HepG2 (cell line): ENCODE measurements around the gene CASP4. TPM values are rescaled to one million over a fixed set of nuclear protein-coding genes. Genes with fewer than 3 reads are reported as not detected.

Source experiments
- BCLAF1 ChIP-seq: fragments of 450-650 bp; IDR thresholded peaks from 2 replicates; pipeline ENCODE4 v1.6.1; 2017; ENCODE audit warnings: mild to moderate bottlenecking
- FOXA3 ChIP-seq: IDR thresholded peaks from 2 replicates; pipeline ENCODE4 v1.6.1; 2016; ENCODE audit warnings: missing genetic modification reagents, missing compliant biosample characterization
- GFI1 ChIP-seq: sonication (generic); formaldehyde crosslinking; IDR thresholded peaks from 2 replicates; pipeline ENCODE4 v1.5.0; 2020; ENCODE audit warnings: missing genetic modification reagents, mild to moderate bottlenecking, borderline replicate concordance
- GPBP1L1 ChIP-seq: sonication (generic); formaldehyde crosslinking; IDR thresholded peaks from 2 replicates; pipeline ENCODE4 v1.5.0; 2020; ENCODE audit warnings: mild to moderate bottlenecking, missing genetic modification reagents
- HMGXB4 ChIP-seq, 2 experiments: sonication (generic) in 1 of 2; formaldehyde crosslinking in 1 of 2; IDR thresholded peaks; 2 replicates each; pipeline versions ENCODE4 v1.4.0 to v1.6.1; 2018 to 2020; ENCODE audit warnings: missing genetic modification reagents in 2 of 2, borderline replicate concordance in 1 of 2, low read depth in 1 of 2, mild to moderate bottlenecking in 1 of 2, missing biosample characterization in 1 of 2
- HOXA9 ChIP-seq: sonication (generic); formaldehyde crosslinking; IDR thresholded peaks from 2 replicates; pipeline ENCODE4 v1.8.1; 2022; ENCODE audit warnings: missing genetic modification reagents, mild to moderate bottlenecking, moderate library complexity, borderline replicate concordance
- MXI1 ChIP-seq: IDR thresholded peaks from 3 replicates; pipeline ENCODE4 v1.6.1; 2012; ENCODE audit warnings: low read depth, low read length, inconsistent platforms, borderline replicate concordance
- NRL ChIP-seq: sonication (generic); formaldehyde crosslinking; IDR thresholded peaks from 2 replicates; pipeline ENCODE4 v1.5.0; 2020; ENCODE audit warnings: missing genetic modification reagents, mild to moderate bottlenecking, moderate library complexity, borderline replicate concordance
- PBX3 ChIP-seq: sonication (generic); formaldehyde crosslinking; IDR thresholded peaks from 2 replicates; pipeline ENCODE4 v1.8.1; 2023; ENCODE audit warnings: missing genetic modification reagents, inconsistent platforms, borderline replicate concordance
- PLSCR1 ChIP-seq: sonication (generic); formaldehyde crosslinking; IDR thresholded peaks from 2 replicates; pipeline ENCODE4 v1.5.0; 2020; ENCODE audit warnings: missing genetic modification reagents, mild to moderate bottlenecking, borderline replicate concordance
- SMAD3 ChIP-seq: sonication (generic); formaldehyde crosslinking; IDR thresholded peaks from 2 replicates; pipeline ENCODE4 v1.4.0; 2020; ENCODE audit warnings: missing genetic modification reagents
- ZNF225 ChIP-seq: sonication (generic); formaldehyde crosslinking; IDR thresholded peaks from 2 replicates; pipeline ENCODE4 v1.4.0; 2020; ENCODE audit warnings: mild to moderate bottlenecking, missing genetic modification reagents
- ZNF574 ChIP-seq: sonication (generic); formaldehyde crosslinking; IDR thresholded peaks from 2 replicates; pipeline ENCODE4 v1.4.0; 2020; ENCODE audit warnings: missing genetic modification reagents
- ZNF850 ChIP-seq: sonication (generic); formaldehyde crosslinking; conservative IDR thresholded peaks from 2 replicates; pipeline ENCODE4 v1.9.0; 2021; ENCODE audit warnings: mild to moderate bottlenecking, missing genetic modification reagents
- polyA plus RNA-seq, 8 experiments: library from polyadenylated mRNA; depleted of rRNA in 3 of 8; stranded (reverse) in 7 of 8; unstranded in 1 of 8; fragments of >200 nt; fragmentation: Illumina TruSeq in 4 of 8; extraction: Trizol in 4 of 8; gene quantifications; 2 replicates each; pipeline versions ENCODE4 v1.2.1 to v1.2.3, GENCODE V29; 2011 to 2016; ENCODE audit warnings: low read depth in 4 of 8, missing spikeins in 1 of 8, mixed read lengths in 1 of 8; ENCODE audit not compliant: insufficient read depth in 1 of 8
- total RNA-seq, 5 experiments: library from RNA; depleted of rRNA; stranded (reverse); fragments of >200 nt; fragmentation: Illumina TruSeq; extraction: Trizol; gene quantifications; 2 replicates each; pipeline ENCODE4 v1.2.3, GENCODE V29; 2016; ENCODE audit warnings: low read depth in 1 of 5

Gene CASP4
- total and polyA plus RNA-seq, 2 of the 13 experiments (the other 11 are each of a cell fraction or from before 2014, with no cell fraction given), result 56.4 to 69.8 TPM

GRCh38 chr11:104968856-104969776 lies 742 bp upstream of the CASP4 start (continued):
- no peak for TF ChIP-seq BCLAF1
- 0 out of 2 replicates have a peak, but pooled peaks have one; percentile 18 for TF ChIP-seq SMAD3
- TF ChIP-seq HOXA9 (CRISPR knock-in tag), result peak; percentile 29; the same call in 1 of the 2 replicates
- TF ChIP-seq PBX3 (CRISPR knock-in tag), result no peak
- peak; percentile 63; the same call in 1 of the 2 replicates for TF ChIP-seq NRL (CRISPR knock-in tag)
- no peak for TF ChIP-seq GPBP1L1 (CRISPR knock-in tag)
- no peak for TF ChIP-seq GFI1 (CRISPR knock-in tag)
- peak; percentile 21; the same call in 1 of the 3 replicates for TF ChIP-seq MXI1
- TF ChIP-seq PLSCR1 (CRISPR knock-in tag), result no peak
- TF ChIP-seq HMGXB4 (CRISPR knock-in tag; IDR thresholded peaks at IDR 0.05; ENCODE audit: borderline replicate concordance in 1 of 2, low read depth in 1 of 2), result peak in 1 of 2 experiments; percentile 46; a peak in 1 of 4 replicates
- peak; percentile 41; the same call in 1 of the 2 replicates for TF ChIP-seq ZNF574 (CRISPR knock-in tag)
- no peak for TF ChIP-seq ZNF850 (CRISPR knock-in tag)
- TF ChIP-seq ZNF225 (CRISPR knock-in tag), result 0 out of 2 replicates have a peak, but pooled peaks have one; percentile 24
- TF ChIP-seq FOXA3 (CRISPR knock-in tag), result no peak
